ENCODE results near the gene UBP1. TPM values are rescaled to one million over a fixed set of nuclear protein-coding genes. Genes with fewer than 3 reads are reported as not detected.

The UBP1 gene
- total and polyA plus RNA-seq, 2 experiments from 2014 or later, result 33.5 to 50.3 TPM

GRCh38 chr3:33428734-33429133 is 11.5 kb downstream of the UBP1 start:
- Histone ChIP-seq H3K27ac (no peak overlapping the region), H3K79me2 (peaks cover 100% of the 10 kb centered on the region), H3K27me3 (no peaks in the 10 kb centered on the region), H3K4me3 (no peak overlapping the region), H3K9me2 (replicated peaks; ENCODE audit: insufficient read depth) (no peaks in the 10 kb centered on the region), H3K9me3 (ENCODE audit: low read depth) (no peaks in the 10 kb centered on the region), H3K4me2 (no peak overlapping the region), H3K4me1 (ENCODE audit: insufficient read depth) (no peaks in the 10 kb centered on the region), H3K36me3 (replicated peaks; ENCODE audit: insufficient read depth, low read depth) (no peaks in the 10 kb centered on the region), H2AFZ (no peak overlapping the region), H4K20me1 (ENCODE audit: insufficient read depth, poor library complexity, severe bottlenecking) (peaks cover 78% of the 10 kb centered on the region)
- WGBS (ENCODE audit: low lambda C conversion rate, missing lambda C conversion rate), result 80% methylated on average over 7 of the region's 7 CpGs
- TF ChIP-seq EZH2phosphoT487 (IDR thresholded peaks at IDR 0.05; ENCODE audit: low read depth, severe bottlenecking, unreplicated experiment), result no peak
- TF ChIP-seq EZH2 (IDR thresholded peaks at IDR 0.05; ENCODE audit: borderline replicate concordance), result no peak
- TF ChIP-seq CTCF (IDR thresholded peaks at IDR 0.05; ENCODE audit: poor library complexity), result no peak
- DNase-seq (ENCODE audit: low spot score), result no peak

GRCh38 chr3:33426630-33427317 is 13.4 kb downstream of the UBP1 start:
- peak overlapping the region; percentile 22 for H3K4me2 ChIP-seq
- TF ChIP-seq EZH2 (IDR thresholded peaks at IDR 0.05; ENCODE audit: borderline replicate concordance) (no peak), CTCF (IDR thresholded peaks at IDR 0.05; ENCODE audit: poor library complexity) (no peak), EZH2phosphoT487 (IDR thresholded peaks at IDR 0.05; ENCODE audit: low read depth, severe bottlenecking, unreplicated experiment) (no peak)
- H3K9me2 ChIP-seq (replicated peaks; ENCODE audit: insufficient read depth), result no peaks in the 10 kb centered on the region
- no peaks in the 10 kb centered on the region for H3K9me3 ChIP-seq (ENCODE audit: low read depth)
- H3K27me3 ChIP-seq, result no peaks in the 10 kb centered on the region
- peak overlapping the region; percentile 66 for H3K27ac ChIP-seq
- no peak overlapping the region for H3K4me3 ChIP-seq
- peaks cover 59% of the 10 kb centered on the region for H4K20me1 ChIP-seq (ENCODE audit: insufficient read depth, poor library complexity, severe bottlenecking)
- 68% methylated on average over 10 of the region's 10 CpGs for WGBS (ENCODE audit: low lambda C conversion rate, missing lambda C conversion rate)
- peaks cover 100% of the 10 kb centered on the region for H3K79me2 ChIP-seq
- H2AFZ ChIP-seq, result no peak overlapping the region
- peak; percentile 52 for DNase-seq (ENCODE audit: low spot score)
- H3K4me1 ChIP-seq (ENCODE audit: insufficient read depth), result no peaks in the 10 kb centered on the region
- no peaks in the 10 kb centered on the region for H3K36me3 ChIP-seq (replicated peaks; ENCODE audit: insufficient read depth, low read depth)

DNA sequence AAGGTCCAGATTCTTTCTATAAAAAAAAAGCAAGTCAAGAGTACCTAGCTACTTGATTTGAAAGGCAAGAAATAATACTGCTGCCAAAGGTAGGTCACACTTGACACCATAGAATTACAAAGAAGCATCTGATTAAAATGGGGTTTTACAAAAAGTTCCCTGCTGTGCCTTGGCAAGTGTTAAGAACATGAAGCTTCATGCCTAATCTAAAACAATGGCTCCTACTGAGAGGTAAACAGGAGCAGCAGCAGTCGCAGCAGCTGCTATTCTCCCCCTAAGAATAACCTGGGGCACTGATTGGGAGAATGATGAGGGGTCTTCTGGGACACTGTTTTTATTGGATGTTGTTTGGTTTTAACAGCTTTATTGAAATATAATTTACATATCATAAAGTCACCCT is 14.1 kb downstream of the UBP1 start:
- peaks cover 53% of the 10 kb centered on the region for H4K20me1 ChIP-seq (ENCODE audit: insufficient read depth, poor library complexity, severe bottlenecking)

More for the DNA sequence above, 14.1 kb downstream of the UBP1 start:
- Histone ChIP-seq H3K79me2 (peaks cover 98% of the 10 kb centered on the region), H2AFZ (no peak overlapping the region), H3K9me2 (replicated peaks; ENCODE audit: insufficient read depth) (no peaks in the 10 kb centered on the region), H3K4me3 (no peak overlapping the region), H3K36me3 (replicated peaks; ENCODE audit: insufficient read depth, low read depth) (no peaks in the 10 kb centered on the region), H3K9me3 (ENCODE audit: low read depth) (no peaks in the 10 kb centered on the region), H3K4me2 (no peak overlapping the region), H3K27ac (peak overlapping the region; percentile 66), H3K27me3 (no peaks in the 10 kb centered on the region), H3K4me1 (ENCODE audit: insufficient read depth) (no peaks in the 10 kb centered on the region)
- 71% methylated on average over 1 of the region's 1 CpG for WGBS (ENCODE audit: low lambda C conversion rate, missing lambda C conversion rate)
- TF ChIP-seq CTCF (IDR thresholded peaks at IDR 0.05; ENCODE audit: poor library complexity) (no peak), EZH2 (IDR thresholded peaks at IDR 0.05; ENCODE audit: borderline replicate concordance) (no peak), EZH2phosphoT487 (IDR thresholded peaks at IDR 0.05; ENCODE audit: low read depth, severe bottlenecking, unreplicated experiment) (no peak)
- DNase-seq (ENCODE audit: low spot score), result no peak

Measured in hepatocyte (in vitro differentiated cells).